ENCODE results near the gene AGK.
A peak's percentile ranks its signal among the peaks of the same experiment; 100 is the strongest.
"Not testable (repeated sequence)": the region's sequence is repeated elsewhere in the genome, so short reads cannot be mapped to it uniquely, and the experiment has no call there.

AGK gene

DNA sequence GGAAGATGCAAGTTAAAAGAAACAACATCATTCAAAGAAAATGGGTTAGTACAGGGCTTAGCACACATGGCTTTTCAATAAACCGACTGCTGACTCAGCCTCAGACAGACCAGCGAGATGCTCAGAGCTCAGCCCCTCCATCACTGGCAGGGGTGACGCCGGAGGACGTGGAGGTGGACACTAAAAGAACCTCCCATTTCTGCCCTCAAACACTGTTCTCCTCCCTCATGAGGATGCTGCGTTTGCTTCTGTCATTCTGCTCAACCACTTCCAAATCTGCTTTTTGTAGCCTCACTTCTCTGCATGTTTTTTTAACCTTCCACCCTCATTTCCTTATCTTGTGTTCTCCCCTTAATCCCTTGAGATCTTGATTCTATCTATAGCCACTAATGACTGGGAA lies 135.5 kb downstream of the AGK start:
- TF ChIP-seq ZFP30 (CRISPR knock-in tag; IDR thresholded peaks at IDR 0.05) = no peak
- TF ChIP-seq ARNTL (CRISPR knock-in tag; IDR thresholded peaks at IDR 0.05; ENCODE audit: borderline replicate concordance, low read depth) = no peak
- no peak for TF ChIP-seq GLIS3 (CRISPR knock-in tag; IDR thresholded peaks at IDR 0.05)
- TF ChIP-seq PPARA (CRISPR knock-in tag; IDR thresholded peaks at IDR 0.05; ENCODE audit: borderline replicate concordance) = no peak
- no peak for TF ChIP-seq CSDC2 (CRISPR knock-in tag; IDR thresholded peaks at IDR 0.05)
- TF ChIP-seq SNAI2 (CRISPR knock-in tag; IDR thresholded peaks at IDR 0.05) = no peak
- no peak for TF ChIP-seq ZFP3 (CRISPR knock-in tag; IDR thresholded peaks at IDR 0.05)
- no peak for TF ChIP-seq TOX (CRISPR knock-in tag; IDR thresholded peaks at IDR 0.05; ENCODE audit: borderline replicate concordance)
- TF ChIP-seq, protein P1, sequence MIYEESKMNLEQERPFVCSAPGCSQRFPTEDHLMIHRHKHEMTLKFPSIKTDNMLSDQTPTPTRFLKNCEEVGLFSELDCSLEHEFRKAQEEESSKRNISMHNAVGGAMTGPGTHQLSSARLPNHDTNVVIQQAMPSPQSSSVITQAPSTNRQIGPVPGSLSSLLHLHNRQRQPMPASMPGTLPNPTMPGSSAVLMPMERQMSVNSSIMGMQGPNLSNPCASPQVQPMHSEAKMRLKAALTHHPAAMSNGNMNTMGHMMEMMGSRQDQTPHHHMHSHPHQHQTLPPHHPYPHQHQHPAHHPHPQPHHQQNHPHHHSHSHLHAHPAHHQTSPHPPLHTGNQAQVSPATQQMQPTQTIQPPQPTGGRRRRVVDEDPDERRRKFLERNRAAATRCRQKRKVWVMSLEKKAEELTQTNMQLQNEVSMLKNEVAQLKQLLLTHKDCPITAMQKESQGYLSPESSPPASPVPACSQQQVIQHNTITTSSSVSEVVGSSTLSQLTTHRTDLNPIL (CRISPR knock-in tag; IDR thresholded peaks at IDR 0.05; ENCODE audit: low read depth) = no peak
- TF ChIP-seq, protein P2, sequence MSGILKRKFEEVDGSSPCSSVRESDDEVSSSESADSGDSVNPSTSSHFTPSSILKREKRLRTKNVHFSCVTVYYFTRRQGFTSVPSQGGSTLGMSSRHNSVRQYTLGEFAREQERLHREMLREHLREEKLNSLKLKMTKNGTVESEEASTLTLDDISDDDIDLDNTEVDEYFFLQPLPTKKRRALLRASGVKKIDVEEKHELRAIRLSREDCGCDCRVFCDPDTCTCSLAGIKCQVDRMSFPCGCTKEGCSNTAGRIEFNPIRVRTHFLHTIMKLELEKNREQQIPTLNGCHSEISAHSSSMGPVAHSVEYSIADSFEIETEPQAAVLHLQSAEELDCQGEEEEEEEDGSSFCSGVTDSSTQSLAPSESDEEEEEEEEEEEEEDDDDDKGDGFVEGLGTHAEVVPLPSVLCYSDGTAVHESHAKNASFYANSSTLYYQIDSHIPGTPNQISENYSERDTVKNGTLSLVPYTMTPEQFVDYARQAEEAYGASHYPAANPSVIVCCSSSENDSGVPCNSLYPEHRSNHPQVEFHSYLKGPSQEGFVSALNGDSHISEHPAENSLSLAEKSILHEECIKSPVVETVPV (CRISPR knock-in tag; IDR thresholded peaks at IDR 0.05) = no peak
- TF ChIP-seq, protein P3, sequence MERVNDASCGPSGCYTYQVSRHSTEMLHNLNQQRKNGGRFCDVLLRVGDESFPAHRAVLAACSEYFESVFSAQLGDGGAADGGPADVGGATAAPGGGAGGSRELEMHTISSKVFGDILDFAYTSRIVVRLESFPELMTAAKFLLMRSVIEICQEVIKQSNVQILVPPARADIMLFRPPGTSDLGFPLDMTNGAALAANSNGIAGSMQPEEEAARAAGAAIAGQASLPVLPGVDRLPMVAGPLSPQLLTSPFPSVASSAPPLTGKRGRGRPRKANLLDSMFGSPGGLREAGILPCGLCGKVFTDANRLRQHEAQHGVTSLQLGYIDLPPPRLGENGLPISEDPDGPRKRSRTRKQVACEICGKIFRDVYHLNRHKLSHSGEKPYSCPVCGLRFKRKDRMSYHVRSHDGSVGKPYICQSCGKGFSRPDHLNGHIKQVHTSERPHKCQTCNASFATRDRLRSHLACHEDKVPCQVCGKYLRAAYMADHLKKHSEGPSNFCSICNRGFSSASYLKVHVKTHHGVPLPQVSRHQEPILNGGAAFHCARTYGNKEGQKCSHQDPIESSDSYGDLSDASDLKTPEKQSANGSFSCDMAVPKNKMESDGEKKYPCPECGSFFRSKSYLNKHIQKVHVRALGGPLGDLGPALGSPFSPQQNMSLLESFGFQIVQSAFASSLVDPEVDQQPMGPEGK (CRISPR knock-in tag; IDR thresholded peaks at IDR 0.05; ENCODE audit: borderline replicate concordance) = no peak
- no peak for TF ChIP-seq ZNF565 (CRISPR knock-in tag; conservative IDR thresholded peaks at IDR 0.05; ENCODE audit: low read depth)
- no peak for TF ChIP-seq ZNF8 (CRISPR knock-in tag; IDR thresholded peaks at IDR 0.05)
- TF ChIP-seq, protein P4, sequence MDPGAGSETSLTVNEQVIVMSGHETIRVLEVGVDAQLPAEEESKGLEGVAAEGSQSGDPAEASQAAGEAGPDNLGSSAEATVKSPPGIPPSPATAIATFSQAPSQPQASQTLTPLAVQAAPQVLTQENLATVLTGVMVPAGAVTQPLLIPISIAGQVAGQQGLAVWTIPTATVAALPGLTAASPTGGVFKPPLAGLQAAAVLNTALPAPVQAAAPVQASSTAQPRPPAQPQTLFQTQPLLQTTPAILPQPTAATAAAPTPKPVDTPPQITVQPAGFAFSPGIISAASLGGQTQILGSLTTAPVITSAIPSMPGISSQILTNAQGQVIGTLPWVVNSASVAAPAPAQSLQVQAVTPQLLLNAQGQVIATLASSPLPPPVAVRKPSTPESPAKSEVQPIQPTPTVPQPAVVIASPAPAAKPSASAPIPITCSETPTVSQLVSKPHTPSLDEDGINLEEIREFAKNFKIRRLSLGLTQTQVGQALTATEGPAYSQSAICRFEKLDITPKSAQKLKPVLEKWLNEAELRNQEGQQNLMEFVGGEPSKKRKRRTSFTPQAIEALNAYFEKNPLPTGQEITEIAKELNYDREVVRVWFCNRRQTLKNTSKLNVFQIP (CRISPR knock-in tag; IDR thresholded peaks at IDR 0.05; ENCODE audit: borderline replicate concordance, low read depth) = no peak
- no peak for TF ChIP-seq ESRRG (CRISPR knock-in tag; IDR thresholded peaks at IDR 0.05)
- TF ChIP-seq ZC3H10 (CRISPR knock-in tag; IDR thresholded peaks at IDR 0.05) = no peak

DNA sequence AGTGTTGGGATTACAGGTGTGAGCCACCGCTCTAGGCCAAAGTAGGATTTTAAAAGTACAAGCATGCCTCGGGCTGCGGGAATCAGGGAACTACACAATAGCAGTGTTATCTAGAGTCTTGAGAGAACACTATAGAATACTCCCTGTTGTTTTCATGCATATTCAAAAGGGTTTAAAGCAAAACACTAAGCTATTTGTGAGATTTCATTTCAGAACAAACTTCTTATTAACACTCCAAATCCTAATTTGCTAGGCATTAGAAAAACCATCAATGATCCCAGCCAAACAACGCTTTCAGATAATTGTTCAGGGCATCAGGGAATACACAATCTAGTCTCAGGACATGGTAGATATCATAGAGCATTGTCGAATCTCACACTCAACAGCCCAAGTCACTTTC lies 136.8 kb downstream of the AGK start:
- TF ChIP-seq, protein P5, sequence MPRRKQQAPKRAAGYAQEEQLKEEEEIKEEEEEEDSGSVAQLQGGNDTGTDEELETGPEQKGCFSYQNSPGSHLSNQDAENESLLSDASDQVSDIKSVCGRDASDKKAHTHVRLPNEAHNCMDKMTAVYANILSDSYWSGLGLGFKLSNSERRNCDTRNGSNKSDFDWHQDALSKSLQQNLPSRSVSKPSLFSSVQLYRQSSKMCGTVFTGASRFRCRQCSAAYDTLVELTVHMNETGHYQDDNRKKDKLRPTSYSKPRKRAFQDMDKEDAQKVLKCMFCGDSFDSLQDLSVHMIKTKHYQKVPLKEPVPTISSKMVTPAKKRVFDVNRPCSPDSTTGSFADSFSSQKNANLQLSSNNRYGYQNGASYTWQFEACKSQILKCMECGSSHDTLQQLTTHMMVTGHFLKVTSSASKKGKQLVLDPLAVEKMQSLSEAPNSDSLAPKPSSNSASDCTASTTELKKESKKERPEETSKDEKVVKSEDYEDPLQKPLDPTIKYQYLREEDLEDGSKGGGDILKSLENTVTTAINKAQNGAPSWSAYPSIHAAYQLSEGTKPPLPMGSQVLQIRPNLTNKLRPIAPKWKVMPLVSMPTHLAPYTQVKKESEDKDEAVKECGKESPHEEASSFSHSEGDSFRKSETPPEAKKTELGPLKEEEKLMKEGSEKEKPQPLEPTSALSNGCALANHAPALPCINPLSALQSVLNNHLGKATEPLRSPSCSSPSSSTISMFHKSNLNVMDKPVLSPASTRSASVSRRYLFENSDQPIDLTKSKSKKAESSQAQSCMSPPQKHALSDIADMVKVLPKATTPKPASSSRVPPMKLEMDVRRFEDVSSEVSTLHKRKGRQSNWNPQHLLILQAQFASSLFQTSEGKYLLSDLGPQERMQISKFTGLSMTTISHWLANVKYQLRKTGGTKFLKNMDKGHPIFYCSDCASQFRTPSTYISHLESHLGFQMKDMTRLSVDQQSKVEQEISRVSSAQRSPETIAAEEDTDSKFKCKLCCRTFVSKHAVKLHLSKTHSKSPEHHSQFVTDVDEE (CRISPR knock-in tag; IDR thresholded peaks at IDR 0.05) = no peak
- ATAC-seq = no peak

More for the DNA sequence above, 135.5 kb downstream of the AGK start:
- ATAC-seq = no peak

DNA sequence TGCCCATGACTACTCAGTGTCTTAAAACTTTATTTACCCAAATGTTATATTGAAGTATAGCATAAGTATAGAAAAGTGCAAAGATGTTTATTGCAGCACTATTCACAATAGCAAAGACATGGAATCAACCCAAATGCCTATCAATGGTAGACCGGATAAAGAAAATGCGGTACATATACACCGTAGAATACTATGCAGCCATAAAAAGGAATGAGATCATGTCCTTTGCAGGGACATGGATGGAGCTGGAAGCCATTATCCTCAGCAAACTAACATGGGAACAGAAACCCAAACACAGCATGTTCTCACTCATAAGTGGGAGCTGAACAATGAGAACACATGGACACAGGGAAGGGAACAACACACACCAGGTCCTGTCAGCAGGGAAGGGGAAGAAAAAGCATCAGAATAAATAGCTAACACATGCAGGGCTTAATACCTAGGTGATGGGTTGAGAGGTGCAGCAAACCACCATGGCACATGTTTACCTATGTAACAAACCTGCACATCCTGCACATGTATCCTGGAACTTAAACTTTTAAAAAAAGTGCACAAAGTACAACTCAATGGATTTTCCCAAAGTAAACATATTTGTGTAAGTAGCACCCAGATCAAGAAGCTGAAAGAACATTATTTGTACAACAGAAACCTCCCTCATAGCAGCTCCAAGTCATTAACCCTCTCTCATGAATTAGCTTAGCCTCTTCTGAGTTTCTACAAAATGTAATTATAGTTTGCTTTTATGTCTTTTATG lies 138.0 kb downstream of the AGK start:
- TF ChIP-seq ZNF8 (CRISPR knock-in tag; IDR thresholded peaks at IDR 0.05) = 0 out of 2 replicates have a peak, but pooled peaks have one; percentile 51
- not testable (repeated sequence) for ATAC-seq

DNA sequence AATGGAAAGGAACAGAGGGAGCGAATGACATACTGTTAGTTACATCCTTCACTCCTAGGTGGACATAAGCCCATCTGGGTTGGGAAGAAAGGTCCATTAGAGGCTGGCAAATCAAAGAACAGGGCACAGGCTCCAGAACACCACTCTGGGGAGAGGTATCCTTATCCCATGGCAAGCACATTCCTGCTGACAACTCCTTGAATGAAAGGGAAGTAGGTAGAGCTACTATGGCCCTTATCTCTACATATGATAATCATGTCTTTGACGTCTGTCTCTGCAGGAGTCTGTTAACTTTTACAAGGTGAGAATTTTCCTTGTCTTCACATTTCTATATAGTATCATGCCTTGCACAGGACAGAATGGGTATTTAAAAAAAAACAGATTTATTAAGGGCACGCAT lies 140.3 kb downstream of the AGK start:
- no peak for ATAC-seq
- TF ChIP-seq ZC3H10 (CRISPR knock-in tag; IDR thresholded peaks at IDR 0.05) (no peak), ESRRG (CRISPR knock-in tag; IDR thresholded peaks at IDR 0.05) (no peak), ARNTL (CRISPR knock-in tag; IDR thresholded peaks at IDR 0.05; ENCODE audit: borderline replicate concordance, low read depth) (no peak), ZFP3 (CRISPR knock-in tag; IDR thresholded peaks at IDR 0.05) (no peak), CSDC2 (CRISPR knock-in tag; IDR thresholded peaks at IDR 0.05) (no peak), RARB (CRISPR knock-in tag; IDR thresholded peaks at IDR 0.05) (no peak), PPARA (CRISPR knock-in tag; IDR thresholded peaks at IDR 0.05; ENCODE audit: borderline replicate concordance) (no peak), ZFP30 (CRISPR knock-in tag; IDR thresholded peaks at IDR 0.05) (no peak), BACH2 (CRISPR knock-in tag; IDR thresholded peaks at IDR 0.05; ENCODE audit: borderline replicate concordance) (no peak), TOX (CRISPR knock-in tag; IDR thresholded peaks at IDR 0.05; ENCODE audit: borderline replicate concordance) (no peak), GLIS3 (CRISPR knock-in tag; IDR thresholded peaks at IDR 0.05) (no peak)
- TF ChIP-seq, protein P3 (CRISPR knock-in tag; IDR thresholded peaks at IDR 0.05; ENCODE audit: borderline replicate concordance) = no peak
- TF ChIP-seq, protein P5 (CRISPR knock-in tag; IDR thresholded peaks at IDR 0.05) = no peak

All from SK-N-SH treated with all-trans-retinoic acid at 6 μM for 48 hours (cell line).